Ovary (tissue), 9 donors: ENCODE measurements around the gene ABCB7. TPM values are rescaled to one million over a fixed set of nuclear protein-coding genes. Genes with fewer than 3 reads are reported as not detected.
"Not testable (repeated sequence)": the region's sequence is repeated elsewhere in the genome, so short reads cannot be mapped to it uniquely, and the experiment has no call there.

Source experiments
- DNase-seq, 5 donors: peaks; one replicate each; pipeline ENCODE4 v3.0.0-alpha.2; 2019 to 2020
- H3K27ac ChIP-seq, 2 donors: fragments of 200-600 bp; one replicate each; pipeline versions ENCODE4 v1.5.1 to v1.8.0; 2019 to 2022
- H3K27me3 ChIP-seq: fragments of 200-600 bp; one replicate; pipeline ENCODE4 v1.8.0; 2022
- H3K36me3 ChIP-seq: fragments of 200-600 bp; sonication (generic); one replicate; pipeline ENCODE4 v1.5.1; 2019
- H3K4me1 ChIP-seq: one replicate; pipeline ENCODE4 v1.8.1; 2013; ENCODE audit warnings: mild to moderate bottlenecking, moderate library complexity; ENCODE audit not compliant: insufficient read depth
- H3K4me3 ChIP-seq: fragments of 200-600 bp; sonication (generic); one replicate; pipeline ENCODE4 v1.5.1; 2017
- H3K9me3 ChIP-seq, 2 donors: fragments of 200-600 bp in 1 of 2; sonication (generic) in 1 of 2; one replicate each; pipeline versions ENCODE4 v1.5.1 to v1.8.1; 2013 to 2019; ENCODE audit warnings: mild to moderate bottlenecking in 1 of 2, moderate library complexity in 1 of 2
- CTCF ChIP-seq, 3 donors: fragments of 450-650 bp in 2 of 3; fragments of 200-600 bp in 1 of 3; IDR thresholded peaks; one replicate each; pipeline versions ENCODE4 v1.5.1 to v1.8.0; 2016 to 2022; ENCODE audit warnings: antibody characterized with exemption in 3 of 3, mild to moderate bottlenecking in 1 of 3
- EP300 ChIP-seq: sonication (generic); formaldehyde crosslinking; IDR thresholded peaks from one replicate; pipeline ENCODE4 v1.6.1; 2017; ENCODE audit warnings: antibody characterized with exemption
- POLR2A ChIP-seq: fragments of 450-650 bp; IDR thresholded peaks from one replicate; pipeline ENCODE4 v1.6.1; 2017; ENCODE audit warnings: antibody characterized with exemption, mild to moderate bottlenecking, moderate library complexity
- WGBS, 3 donors: extraction: QIAGEN DNeasy Blood & Tissue Kit in 1 of 3; methylation state at CpG; one replicate each; pipeline versions ENCODE4 v1.1.5 to v1.1.7; 2013 to 2017; 5-methylcytosine and 5-hydroxymethylcytosine counted together
- intact Hi-C, 4 donors: fragments of 100-400 bp; cut with DNase I; formaldehyde crosslinking; loops; one replicate each; pipeline versions ENCODE4 v1.11.0 to v1.15.1; 2022 to 2023
- polyA plus RNA-seq, 2 donors: library from polyadenylated mRNA; stranded (reverse); fragments of 200-250 nt in 1 of 2; fragments of 350-450 nt in 1 of 2; fragmentation: Illumina TruSeq in 1 of 2; extraction: RNeasy Lipid Tissue Mini Kit (QIAGEN cat#74804) in 1 of 2; gene quantifications; one replicate each; pipeline ENCODE4 v1.2.3, GENCODE V29; 2013 to 2014
- total RNA-seq, 7 donors: library from RNA; depleted of rRNA in 2 of 7; stranded (reverse); fragments of >200 nt in 2 of 7; fragmentation: NEBNext Ultra II Directional in 3 of 7; extraction: Animal tissue kit (Norgen Biotek cat#: 25700) in 3 of 7; gene quantifications; one replicate each; pipeline versions ENCODE4 v1.1.0 to v1.2.4, GENCODE V29; 2016 to 2023
- donor health status: DM: no; HTN: no; CAD: no; lungs with moderate emphysema.
- donor health status: DM: no; HTN: no; CAD: no.
- donor health status: Bipolar disorder and iron deficiency.
- donor health status: DM: yes; HTN: yes; CAD: no.
- donor health status: DM: no; HTN: no; CAD: no.
- donor health status: DM: yes; HTN: yes; CAD: no.

The ABCB7 gene
- total and polyA plus RNA-seq, 9 donors: 14.0 to 53.7 (median 22.4) TPM

GRCh38 chrX:75151827-75152592 lies 4.1 kb downstream of the ABCB7 start:
- intact Hi-C loops: no loop called here
- Histone ChIP-seq H3K9me3 (no peaks in the 10 kb centered on the region), H3K36me3 (no peaks in the 10 kb centered on the region), H3K27me3 (no peaks in the 10 kb centered on the region), H3K27ac (no peak overlapping the region), H3K4me1 (no peaks in the 10 kb centered on the region), H3K4me3 (no peak overlapping the region)
- no peak for DNase-seq
- TF ChIP-seq CTCF (IDR thresholded peaks at IDR 0.05) (no peak), POLR2A (no peak), EP300 (no peak)
- 61 to 66% (median 63%) methylated on average over 3 of the region's 3 CpGs for WGBS, 3 donors

GRCh38 chrX:75149654-75150053 lies 6.4 kb downstream of the ABCB7 start:
- H3K4me1 ChIP-seq: no peaks in the 10 kb centered on the region
- H3K4me3 ChIP-seq: no peak overlapping the region
- no peaks in the 10 kb centered on the region for H3K9me3 ChIP-seq
- intact Hi-C loops: no loop called here
- no peaks in the 10 kb centered on the region for H3K27me3 ChIP-seq
- H3K36me3 ChIP-seq: no peaks in the 10 kb centered on the region
- no peak overlapping the region for H3K27ac ChIP-seq
- 68 to 79% (median 77%) methylated on average over 1 of the region's 1 CpG for WGBS, 3 donors
- no peak for DNase-seq
- TF ChIP-seq CTCF (IDR thresholded peaks at IDR 0.05) (no peak), EP300 (no peak), POLR2A (no peak)

GRCh38 chrX:75132672-75133071 lies 23.4 kb downstream of the ABCB7 start:
- 63 to 69% (median 65%) methylated on average over 5 of the region's 5 CpGs for WGBS, 3 donors

GRCh38 chrX:75131973-75132627 lies 24.0 kb downstream of the ABCB7 start:
- H3K36me3 ChIP-seq: no peaks in the 10 kb centered on the region
- no peaks in the 10 kb centered on the region for H3K4me1 ChIP-seq
- H3K9me3 ChIP-seq: no peaks in the 10 kb centered on the region
- H3K27ac ChIP-seq: no peak overlapping the region
- no peaks in the 10 kb centered on the region for H3K27me3 ChIP-seq
- no peak for DNase-seq
- intact Hi-C loops: no loop called here
- no peak for TF ChIP-seq CTCF (IDR thresholded peaks at IDR 0.05)
- 81 to 85% (median 85%) methylated on average over 9 of the region's 9 CpGs for WGBS, 3 donors
- no peak overlapping the region for H3K4me3 ChIP-seq

More at GRCh38 chrX:75132672-75133071, 23.4 kb downstream of the ABCB7 start:
- Histone ChIP-seq H3K9me3 (no peaks in the 10 kb centered on the region), H3K4me3 (no peak overlapping the region), H3K36me3 (no peaks in the 10 kb centered on the region), H3K4me1 (no peaks in the 10 kb centered on the region), H3K27me3 (no peaks in the 10 kb centered on the region), H3K27ac (no peak overlapping the region)
- TF ChIP-seq CTCF (IDR thresholded peaks at IDR 0.05) (no peak), EP300 (no peak), POLR2A (no peak)
- DNase-seq: no peak
- intact Hi-C loops: no loop called here

- H3K9me3 ChIP-seq, H3K4me1 ChIP-seq, H3K36me3 ChIP-seq, H3K27ac ChIP-seq, DNase-seq, H3K27me3 ChIP-seq, intact Hi-C loops, H3K4me3 ChIP-seq: not testable (repeated sequence)
- 93 to 98% (median 94%) methylated on average over 4 of the region's 4 CpGs for WGBS, 3 donors
Observed at GRCh38 chrX:75129069-75129468, 27.0 kb downstream of the ABCB7 start.
